ENCODE data around the gene OBSCN. TPM values are rescaled to one million over a fixed set of nuclear protein-coding genes. Genes with fewer than 3 reads are reported as not detected.

The OBSCN gene
- total and polyA plus RNA-seq, 12 donors, result 0.90 to 18.0 (median 5.9) TPM

- Histone ChIP-seq H3K27me3 (no peaks in the 10 kb centered on the region), H3K4me1 (replicated peaks in 1 of 2) (peaks cover 22 to 32% of the 10 kb centered on the region in 2 donors), H3K36me3 (replicated peaks in 1 of 2) (no peaks in the 10 kb centered on the region), H3K27ac (peak overlapping the region in 1 of 5 donors; percentile 99), H3K4me3 (no peak overlapping the region), H3K9me3 (replicated peaks in 1 of 3) (no peaks in the 10 kb centered on the region)
- peak in 4 of 7 donors; percentile 4 to 50 (median 12) for DNase-seq
- WGBS, 4 donors, result 85 to 87% (median 86%) methylated on average over 4 to 10 of the region's 10 CpGs
- intact Hi-C loops (cut with DNase I), result no loop called here
- TF ChIP-seq CTCF (IDR thresholded peaks at IDR 0.05) (no peak), POLR2A (IDR thresholded peaks at IDR 0.05) (no peak)
These were observed 162.6 kb downstream of the OBSCN start for GRCh38 chr1:228370439-228370940.

- intact Hi-C loops (cut with DNase I), result no loop called here
- Histone ChIP-seq H3K4me3 (no peak overlapping the region), H3K27me3 (no peaks in the 10 kb centered on the region), H3K4me1 (replicated peaks in 1 of 2) (peaks cover 23 to 32% of the 10 kb centered on the region in 2 donors), H3K27ac (peak overlapping the region in 1 of 5 donors; percentile 99), H3K36me3 (replicated peaks in 1 of 2) (no peaks in the 10 kb centered on the region), H3K9me3 (replicated peaks in 1 of 3) (no peaks in the 10 kb centered on the region)
- WGBS, 4 donors, result 60 to 73% (median 72%) methylated on average over 16 to 50 of the region's 50 CpGs; no CpG with 5 or more reads in 1 of the 4 donors
- TF ChIP-seq CTCF (IDR thresholded peaks at IDR 0.05) (no peak), POLR2A (IDR thresholded peaks at IDR 0.05) (peak in 1 of 2 donors; percentile 35)
- DNase-seq, result peak; percentile 26 to 66 (median 58)
These were observed 163.3 kb downstream of the OBSCN start for GRCh38 chr1:228370941-228371740.

- no peak for TF ChIP-seq POLR2A (IDR thresholded peaks at IDR 0.05)
- no peak for TF ChIP-seq CTCF (IDR thresholded peaks at IDR 0.05)
- Histone ChIP-seq H3K4me3 (no peak overlapping the region), H3K9me3 (replicated peaks in 1 of 3) (no peaks in the 10 kb centered on the region), H3K36me3 (replicated peaks in 1 of 2) (no peaks in the 10 kb centered on the region), H3K4me1 (replicated peaks in 1 of 2) (peaks cover 23 to 32% of the 10 kb centered on the region in 2 donors), H3K27me3 (no peaks in the 10 kb centered on the region), H3K27ac (peak overlapping the region in 1 of 5 donors; percentile 99)
- DNase-seq, result peak in 1 of 7 donors; percentile 42
- WGBS, 4 donors, result 56 to 69% (median 60%) methylated on average over 1 to 4 of the region's 4 CpGs; no CpG with 5 or more reads in 1 of the 4 donors
- intact Hi-C loops (cut with DNase I), result no loop called here
These were observed 163.9 kb downstream of the OBSCN start for GRCh38 chr1:228371741-228372182.

GRCh38 chr1:228372183-228373003 is 164.5 kb downstream of the OBSCN start:
- TF ChIP-seq POLR2A (IDR thresholded peaks at IDR 0.05), result no peak
- no peak for TF ChIP-seq CTCF (IDR thresholded peaks at IDR 0.05)
- intact Hi-C loops (cut with DNase I), result no loop called here
- Histone ChIP-seq H3K4me3 (no peak overlapping the region), H3K27me3 (no peaks in the 10 kb centered on the region), H3K27ac (peak overlapping the region in 1 of 5 donors; percentile 99), H3K36me3 (replicated peaks in 1 of 2) (no peaks in the 10 kb centered on the region), H3K4me1 (replicated peaks in 1 of 2) (peaks cover 23 to 32% of the 10 kb centered on the region in 2 donors), H3K9me3 (replicated peaks in 1 of 3) (no peaks in the 10 kb centered on the region)
- peak in 6 of 7 donors; percentile 6 to 52 (median 28) for DNase-seq
- WGBS, 4 donors, result 51 to 78% (median 74%) methylated on average over 13 to 34 of the region's 34 CpGs

Measured in adrenal gland (tissue), 12 donors.